GM11168 (cell line): ENCODE results near the gene C1orf185.

Experiments
- in situ Hi-C: fragments of 300-500 bp; cut with MboI; formaldehyde crosslinking; loops from one replicate; pipeline ENCODE4 v1.12.0; 2022; ENCODE audit warnings: low sequenced_read_pairs; ENCODE audit not compliant: unreplicated experiment

C1orf185 gene

GRCh38 chr1:51193564-51193963 is 91.5 kb downstream of the C1orf185 start:
- in situ Hi-C loops: loop anchor here (25.0 kb wide), 2 partner anchors 231 to 406 kb away; partner anchors contain the start of genes CDKN2C and FAF1
